NCI-H1436 treated with DMSO at 0.1 percent for 48 hours (cell line): ENCODE results near the gene SPG21.

Experiments used
- DNase-seq: peaks from one replicate; lab custom pipeline; 2025; lab: John Stamatoyannopoulos, UW

Gene SPG21

GRCh38 chr15:64938192-64938591 is 51.5 kb downstream of the SPG21 start:
- DNase-seq, result no peak

- no peak for DNase-seq
Observed at GRCh38 chr15:64934023-64934422, 55.7 kb downstream of the SPG21 start.

GRCh38 chr15:64931381-64931780 is 58.3 kb downstream of the SPG21 start:
- no peak for DNase-seq

- DNase-seq, result no peak
Observed at GRCh38 chr15:64930778-64931371, 58.8 kb downstream of the SPG21 start.

- DNase-seq, result no peak
Observed at GRCh38 chr15:64930019-64930652, 59.6 kb downstream of the SPG21 start.

GRCh38 chr15:64928626-64929220 is 61.0 kb downstream of the SPG21 start:
- DNase-seq, result no peak

- DNase-seq, result no peak
Observed at GRCh38 chr15:64926661-64927060, 63.1 kb downstream of the SPG21 start.

- DNase-seq, result no peak
Observed at GRCh38 chr15:64925335-64926330, 64.1 kb downstream of the SPG21 start.

- DNase-seq, result no peak
Observed at GRCh38 chr15:64923546-64923945, 66.2 kb downstream of the SPG21 start.

- no peak for DNase-seq
Observed at GRCh38 chr15:64921711-64922110, 68.0 kb downstream of the SPG21 start.

- no peak for DNase-seq
Observed at GRCh38 chr15:64919721-64920120, 70.0 kb downstream of the SPG21 start.

- DNase-seq, result no peak
Observed at GRCh38 chr15:64917211-64917610, 72.5 kb downstream of the SPG21 start.

GRCh38 chr15:64916365-64916764 is 73.3 kb downstream of the SPG21 start:
- no peak for DNase-seq

GRCh38 chr15:64915518-64916227 is 74.0 kb downstream of the SPG21 start:
- DNase-seq, result no peak
